GM12873 (cell line): ENCODE results near the gene FXYD6.

Experiments
- CTCF ChIP-seq: IDR thresholded peaks from 2 replicates; pipeline ENCODE4 v1.5.1; 2012; ENCODE audit warnings: low read depth, mild to moderate bottlenecking, moderate library complexity, low read length, control low read depth; ENCODE audit not compliant: insufficient read depth; ENCODE audit errors: missing control alignments

The FXYD6 gene

GRCh38 chr11:117914398-117914761 is 37.9 kb upstream of the FXYD6 start:
- TF ChIP-seq CTCF: no peak

GRCh38 chr11:117913736-117914397 is 37.4 kb upstream of the FXYD6 start:
- TF ChIP-seq CTCF: no peak

GRCh38 chr11:117912497-117912896 is 36.0 kb upstream of the FXYD6 start:
- no peak for TF ChIP-seq CTCF

DNA sequence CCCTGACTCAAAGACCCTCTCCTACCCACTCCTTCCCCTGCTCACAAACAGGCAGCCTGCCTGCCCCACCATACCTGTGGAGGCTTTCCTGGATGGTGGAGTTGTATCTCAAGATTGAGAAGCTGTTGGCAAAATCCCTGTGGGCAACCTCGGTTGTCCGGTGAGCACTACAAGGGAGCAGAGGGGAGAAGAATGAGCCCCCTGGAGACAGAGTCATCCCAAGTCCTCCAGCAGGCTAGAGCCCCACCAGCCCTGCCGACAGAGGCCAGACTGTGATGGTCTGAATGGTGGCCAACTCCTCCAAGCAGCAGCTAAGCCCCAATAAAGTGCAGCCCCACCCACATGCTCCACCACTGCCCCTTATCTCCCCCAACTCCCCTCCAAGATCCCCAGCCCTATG is 35.2 kb upstream of the FXYD6 start:
- no peak for TF ChIP-seq CTCF

DNA sequence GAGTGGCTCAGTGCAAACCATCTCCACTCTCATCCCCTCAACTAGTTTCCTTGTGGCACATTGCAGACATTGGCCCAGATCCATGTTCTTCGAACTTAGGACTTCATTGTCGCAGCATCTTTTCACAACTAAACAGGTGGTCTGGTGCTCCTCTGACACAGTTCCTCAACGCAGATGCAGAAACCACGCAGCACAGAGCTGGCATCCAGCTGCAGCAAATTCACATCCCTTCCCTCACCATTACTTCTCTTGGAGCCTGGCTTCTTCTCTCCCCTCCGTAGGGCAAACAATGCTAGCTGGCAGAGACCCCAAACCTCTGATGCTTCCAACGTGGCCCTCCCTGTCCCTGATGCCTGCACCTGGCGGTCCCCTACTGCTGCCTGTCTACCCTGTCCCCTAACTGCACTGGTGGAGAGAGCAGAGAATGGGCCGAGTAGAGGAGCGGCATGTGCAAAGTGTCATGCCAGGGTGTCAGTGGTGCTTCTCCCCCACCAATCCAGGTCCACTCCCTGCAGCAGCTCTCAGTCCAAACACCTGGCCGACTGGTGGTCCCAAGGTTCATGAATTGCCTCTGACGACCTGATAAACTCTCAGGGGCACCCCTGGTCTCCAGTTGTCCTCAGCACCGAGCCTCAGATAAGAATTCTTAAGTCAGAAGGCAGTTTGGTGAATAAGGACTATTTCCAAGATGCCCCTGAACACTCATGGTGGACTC is 34.6 kb upstream of the FXYD6 start:
- no peak for TF ChIP-seq CTCF

- TF ChIP-seq CTCF: no peak
Measured at GRCh38 chr11:117910525-117910924, 34.1 kb upstream of the FXYD6 start.

DNA sequence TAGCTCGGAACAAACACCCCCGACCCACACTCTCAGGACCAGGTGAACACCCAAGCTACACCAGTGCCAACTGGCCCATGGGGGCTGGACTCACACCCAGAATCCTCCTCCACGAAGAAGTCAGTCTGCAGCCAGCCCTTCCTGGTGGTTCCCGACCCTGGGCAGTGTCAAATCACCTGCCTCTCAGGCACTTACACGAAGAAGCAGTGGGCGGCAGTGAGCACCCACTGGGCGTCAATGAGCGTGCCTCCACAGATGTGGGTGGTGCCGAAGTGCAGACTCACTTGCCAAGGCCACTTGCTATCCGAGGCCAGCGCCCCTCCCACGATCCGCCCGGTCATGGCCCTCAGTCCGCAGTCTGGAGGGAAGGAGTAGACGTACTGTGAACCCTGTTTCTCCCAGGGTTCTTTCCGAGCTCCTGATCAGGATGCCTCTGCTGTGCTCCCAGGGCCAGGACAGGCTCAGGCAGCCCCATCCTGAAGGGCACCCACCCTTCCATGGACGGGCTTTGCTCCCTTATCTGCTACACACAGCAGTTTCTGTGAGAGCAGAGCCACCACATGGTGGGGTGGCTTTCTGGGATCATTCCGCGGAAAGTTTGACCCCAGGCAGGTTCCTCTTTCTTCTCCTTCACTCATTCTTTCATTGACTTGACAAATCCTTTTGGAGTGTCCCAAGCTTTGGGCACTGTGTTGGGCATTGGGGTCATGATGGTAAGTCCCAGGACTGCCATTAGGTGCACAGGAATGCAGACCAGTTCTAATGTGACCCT is 33.3 kb upstream of the FXYD6 start:
- TF ChIP-seq CTCF: no peak
